ENCODE data around the gene KRTAP29-1.
"Not testable (repeated sequence)": the region's sequence is repeated elsewhere in the genome, so short reads cannot be mapped to it uniquely, and the experiment has no call there.

KRTAP29-1 gene

DNA sequence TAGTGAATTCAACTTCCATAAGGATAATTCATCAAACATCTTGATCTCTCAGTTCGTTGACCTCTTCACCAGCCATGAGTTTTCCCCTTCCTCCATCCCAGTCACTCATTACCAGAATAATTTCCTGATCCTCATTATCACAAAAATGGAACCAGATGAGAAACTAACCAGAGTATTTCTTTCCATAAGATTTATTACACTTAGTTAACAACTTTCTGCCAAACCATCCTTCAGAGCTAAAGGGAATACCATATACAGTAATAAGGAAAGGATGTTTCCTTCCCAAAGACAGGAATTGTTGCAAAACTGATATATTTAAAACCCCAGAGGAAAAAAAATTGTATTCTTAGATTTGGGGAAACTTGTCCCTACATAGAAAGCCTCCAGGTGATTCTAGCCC is 8.6 kb downstream of the KRTAP29-1 start:
- no peak for DNase-seq (ENCODE audit: extremely low spot score)
- CTCF ChIA-PET, result no interaction called here
- no peak for TF ChIP-seq SP1 (IDR thresholded peaks at IDR 0.05)
- no peak for TF ChIP-seq FOXK2 (IDR thresholded peaks at IDR 0.05)
- TF ChIP-seq HDGF (IDR thresholded peaks at IDR 0.05; ENCODE audit: borderline replicate concordance), result no peak
- TF ChIP-seq SUZ12 (IDR thresholded peaks at IDR 0.05), result no peak
- TF ChIP-seq ELF4 (IDR thresholded peaks at IDR 0.05), result no peak
- no peak for TF ChIP-seq LEF1 (IDR thresholded peaks at IDR 0.05; ENCODE audit: borderline replicate concordance)
- no peak for TF ChIP-seq CTBP1 (IDR thresholded peaks at IDR 0.05; ENCODE audit: borderline replicate concordance)
- no peak for TF ChIP-seq FOXA1 (IDR thresholded peaks at IDR 0.05)
- no peak for TF ChIP-seq ARNT (IDR thresholded peaks at IDR 0.05)
- TF ChIP-seq, protein P1, sequence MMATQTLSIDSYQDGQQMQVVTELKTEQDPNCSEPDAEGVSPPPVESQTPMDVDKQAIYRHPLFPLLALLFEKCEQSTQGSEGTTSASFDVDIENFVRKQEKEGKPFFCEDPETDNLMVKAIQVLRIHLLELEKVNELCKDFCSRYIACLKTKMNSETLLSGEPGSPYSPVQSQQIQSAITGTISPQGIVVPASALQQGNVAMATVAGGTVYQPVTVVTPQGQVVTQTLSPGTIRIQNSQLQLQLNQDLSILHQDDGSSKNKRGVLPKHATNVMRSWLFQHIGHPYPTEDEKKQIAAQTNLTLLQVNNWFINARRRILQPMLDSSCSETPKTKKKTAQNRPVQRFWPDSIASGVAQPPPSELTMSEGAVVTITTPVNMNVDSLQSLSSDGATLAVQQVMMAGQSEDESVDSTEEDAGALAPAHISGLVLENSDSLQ (IDR thresholded peaks at IDR 0.05), result no peak
- no peak for TF ChIP-seq NFRKB (IDR thresholded peaks at IDR 0.05)
- no peak for TF ChIP-seq FOXM1 (IDR thresholded peaks at IDR 0.05; ENCODE audit: borderline replicate concordance)
- TF ChIP-seq TARDBP (IDR thresholded peaks at IDR 0.05), result no peak
- TF ChIP-seq L3MBTL2 (conservative IDR thresholded peaks at IDR 0.05), result no peak
- POLR2A ChIA-PET, result no interaction called here

DNA sequence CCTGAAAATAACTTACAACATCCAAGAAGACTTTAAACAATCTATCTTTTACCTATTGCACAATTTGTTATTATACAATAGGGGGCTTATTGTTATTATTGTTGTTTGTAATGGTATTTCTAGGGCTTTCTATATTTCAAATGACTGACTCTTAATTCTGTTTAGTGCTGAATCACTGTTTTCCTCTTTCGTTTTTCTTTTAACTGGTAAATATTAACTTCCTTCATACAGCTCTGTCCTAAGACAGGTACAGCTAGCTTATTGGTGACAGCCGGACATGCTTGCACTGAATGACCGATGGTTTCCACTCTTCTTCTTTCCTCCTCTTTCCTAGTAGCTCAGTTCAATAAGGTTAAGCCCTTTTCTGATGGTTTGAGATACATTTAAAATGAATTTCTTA is 15.6 kb downstream of the KRTAP29-1 start:
- CTCF ChIA-PET, result no interaction called here
- no peak for DNase-seq (ENCODE audit: extremely low spot score)
- POLR2A ChIA-PET, result interaction anchor here (0.7 kb wide), 1 partner anchor 63 kb away, joined by 3 read pairs; no protein-coding TSS in a partner anchor
- TF ChIP-seq FOXK2 (IDR thresholded peaks at IDR 0.05) (no peak), TARDBP (IDR thresholded peaks at IDR 0.05) (no peak), SP1 (IDR thresholded peaks at IDR 0.05) (no peak)

DNA sequence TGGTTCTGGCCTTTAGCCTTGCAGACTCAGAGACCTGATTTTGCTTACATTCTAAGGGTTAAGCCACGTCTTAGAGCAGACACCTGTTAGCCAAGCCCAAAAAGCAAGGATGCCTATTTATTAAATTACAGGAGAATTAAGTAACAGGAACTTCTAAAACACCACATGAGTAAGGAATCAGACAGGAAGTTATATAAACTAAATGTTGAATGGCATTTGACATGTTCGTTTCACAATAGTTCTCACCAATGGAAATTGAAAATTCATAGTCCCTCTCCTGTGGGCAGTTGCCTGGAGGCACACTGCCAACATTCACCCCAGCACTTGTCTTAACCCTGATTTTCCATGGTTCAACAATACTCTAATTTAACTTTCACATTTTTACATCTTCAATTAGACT is 18.1 kb downstream of the KRTAP29-1 start:
- TF ChIP-seq LEF1 (IDR thresholded peaks at IDR 0.05; ENCODE audit: borderline replicate concordance) (no peak), SUZ12 (IDR thresholded peaks at IDR 0.05) (no peak), TARDBP (IDR thresholded peaks at IDR 0.05) (no peak), HDGF (IDR thresholded peaks at IDR 0.05; ENCODE audit: borderline replicate concordance) (no peak), ARNT (IDR thresholded peaks at IDR 0.05) (no peak), CTBP1 (IDR thresholded peaks at IDR 0.05; ENCODE audit: borderline replicate concordance) (no peak), SP1 (IDR thresholded peaks at IDR 0.05) (no peak), NFRKB (IDR thresholded peaks at IDR 0.05) (no peak), L3MBTL2 (conservative IDR thresholded peaks at IDR 0.05) (no peak), ELF4 (IDR thresholded peaks at IDR 0.05) (no peak), FOXM1 (IDR thresholded peaks at IDR 0.05; ENCODE audit: borderline replicate concordance) (no peak), FOXA1 (IDR thresholded peaks at IDR 0.05) (no peak), FOXK2 (IDR thresholded peaks at IDR 0.05) (no peak), BHLHE40 (IDR thresholded peaks at IDR 0.05; ENCODE audit: borderline replicate concordance) (no peak), ZNF384 (IDR thresholded peaks at IDR 0.05) (no peak)
- TF ChIP-seq, protein P1 (IDR thresholded peaks at IDR 0.05), result no peak
- ChIA-PET CTCF (no interaction called here), POLR2A (no interaction called here)
- no peak for DNase-seq (ENCODE audit: extremely low spot score)

DNA sequence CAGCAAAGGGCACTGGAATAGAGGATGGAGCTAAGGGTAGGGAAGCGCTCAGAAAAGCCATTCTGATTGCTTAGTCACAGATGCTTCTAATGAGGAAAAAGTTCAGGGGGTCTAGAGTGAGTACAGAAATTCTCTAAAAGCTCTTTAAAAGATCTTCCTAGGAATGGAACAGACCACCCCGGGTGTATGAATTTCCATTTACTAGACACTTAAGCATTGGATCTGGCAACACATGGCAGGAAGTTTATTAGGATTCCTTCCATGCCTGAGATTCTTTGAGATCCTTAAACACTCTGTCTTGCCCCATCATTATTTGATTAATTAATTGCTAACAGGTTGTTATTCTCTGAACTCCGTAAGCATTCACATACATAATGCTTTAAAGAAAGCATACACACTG is 18.6 kb downstream of the KRTAP29-1 start:
- no peak for DNase-seq (ENCODE audit: extremely low spot score)
- ChIA-PET POLR2A (no interaction called here), CTCF (no interaction called here)
- TF ChIP-seq FOXM1 (IDR thresholded peaks at IDR 0.05; ENCODE audit: borderline replicate concordance), result no peak
- TF ChIP-seq, protein P1 (IDR thresholded peaks at IDR 0.05), result no peak
- no peak for TF ChIP-seq FOXK2 (IDR thresholded peaks at IDR 0.05)
- no peak for TF ChIP-seq CTBP1 (IDR thresholded peaks at IDR 0.05; ENCODE audit: borderline replicate concordance)
- TF ChIP-seq HDGF (IDR thresholded peaks at IDR 0.05; ENCODE audit: borderline replicate concordance), result no peak
- TF ChIP-seq FOXA1 (IDR thresholded peaks at IDR 0.05), result no peak
- TF ChIP-seq BHLHE40 (IDR thresholded peaks at IDR 0.05; ENCODE audit: borderline replicate concordance), result no peak
- no peak for TF ChIP-seq ZNF384 (IDR thresholded peaks at IDR 0.05)

DNA sequence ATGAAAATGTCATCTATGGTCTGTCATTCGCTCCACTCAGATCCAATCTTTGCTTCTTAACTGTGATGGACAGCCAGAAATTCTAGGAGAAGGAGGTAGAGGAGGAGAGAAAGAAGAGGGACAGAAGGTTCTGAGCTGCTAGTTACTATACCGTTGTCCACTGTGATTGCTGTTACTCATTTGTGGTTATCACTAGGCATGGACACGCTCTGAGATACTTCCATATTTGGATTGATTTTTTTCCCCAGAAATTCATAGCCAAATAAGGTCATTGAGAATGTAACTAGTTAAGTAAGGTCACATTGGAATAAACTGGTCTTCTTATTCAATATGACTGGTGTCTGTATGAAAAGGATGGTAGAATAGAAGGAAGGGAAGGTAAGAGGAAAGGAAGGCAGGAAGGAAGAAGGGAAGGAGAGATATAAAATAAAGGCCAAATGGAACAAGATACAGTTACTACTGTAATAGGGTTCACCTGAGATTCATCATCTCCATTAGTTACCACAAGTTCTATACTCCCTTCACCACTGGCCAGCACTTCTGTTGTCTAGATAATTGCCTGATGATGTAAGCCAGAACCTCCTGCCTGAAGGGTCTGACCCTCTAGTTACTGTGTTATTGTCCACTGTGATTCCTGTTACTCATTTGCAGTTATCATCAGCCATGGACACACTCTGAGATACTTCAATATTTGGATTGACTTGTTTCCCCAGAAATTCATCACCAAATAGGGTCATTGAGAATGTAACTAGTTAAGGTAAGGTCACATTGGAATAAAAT is 24.3 kb downstream of the KRTAP29-1 start:
- CTCF ChIA-PET, result no interaction called here
- POLR2A ChIA-PET, result no interaction called here
- TF ChIP-seq L3MBTL2 (conservative IDR thresholded peaks at IDR 0.05) (no peak), ELF4 (IDR thresholded peaks at IDR 0.05) (no peak), TARDBP (IDR thresholded peaks at IDR 0.05) (no peak), SP1 (IDR thresholded peaks at IDR 0.05) (no peak), BHLHE40 (IDR thresholded peaks at IDR 0.05; ENCODE audit: borderline replicate concordance) (no peak), HDGF (IDR thresholded peaks at IDR 0.05; ENCODE audit: borderline replicate concordance) (no peak), FOXM1 (IDR thresholded peaks at IDR 0.05; ENCODE audit: borderline replicate concordance) (no peak), ARNT (IDR thresholded peaks at IDR 0.05) (no peak), ZNF384 (IDR thresholded peaks at IDR 0.05) (no peak)
- no peak for DNase-seq (ENCODE audit: extremely low spot score)

DNA sequence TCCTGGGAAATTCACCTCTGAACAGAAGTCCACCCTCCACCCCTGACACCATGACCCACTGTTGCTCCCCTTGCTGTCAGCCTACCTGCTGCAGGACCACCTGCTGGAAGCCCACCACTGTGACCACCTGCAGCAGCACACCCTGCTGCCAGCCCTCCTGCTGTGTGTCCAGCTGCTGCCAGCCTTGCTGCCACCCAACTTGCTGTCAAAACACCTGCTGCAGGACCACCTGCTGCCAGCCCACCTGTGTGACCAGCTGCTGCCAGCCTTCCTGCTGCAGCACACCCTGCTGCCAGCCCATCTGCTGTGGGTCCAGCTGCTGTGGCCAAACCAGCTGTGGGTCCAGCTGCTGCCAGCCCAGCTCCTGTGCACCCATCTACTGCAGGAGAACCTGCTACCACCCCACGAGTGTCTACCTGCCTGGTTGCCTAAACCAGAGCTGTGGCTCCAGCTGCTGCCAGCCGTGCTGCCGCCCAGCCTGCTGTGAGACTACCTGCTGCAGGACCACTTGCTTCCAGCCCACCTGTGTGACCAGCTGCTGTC is 26.9 kb downstream of the KRTAP29-1 start, which contains the start of gene KRTAP9-7:
TSS of gene KRTAP9-7 (plus strand) at position 51 of the 543 bp plus-strand sequence. CDS start at position 51, 0 bp downstream.
- POLR2A ChIA-PET; DNase-seq (ENCODE audit: extremely low spot score); CTCF ChIA-PET: not testable (repeated sequence)

All from HEK293T (cell line).